Measurements from ENCODE around the gene NHSL2.

The NHSL2 gene

GRCh38 chrX:71913156-71913950 is 2.7 kb downstream of the NHSL2 start:
- H3K79me2 ChIP-seq (ENCODE audit: insufficient read depth, low read length), result no peaks in the 10 kb centered on the region
- H2AFZ ChIP-seq (ENCODE audit: low read depth, low read length), result no peak overlapping the region
- DNase-seq, result no peak
- no peaks in the 10 kb centered on the region for H3K4me1 ChIP-seq (ENCODE audit: insufficient read depth, low read length)
- no peak overlapping the region for H3K9ac ChIP-seq (ENCODE audit: low read depth, low read length)
- no peak for ATAC-seq (ENCODE audit: insufficient read depth, low read depth)
- no peak overlapping the region for H3K4me2 ChIP-seq (ENCODE audit: insufficient read depth, low read length)
- no peaks in the 10 kb centered on the region for H3K27me3 ChIP-seq (ENCODE audit: insufficient read depth, low read length, poor library complexity)
- H3K4me3 ChIP-seq (ENCODE audit: low read depth in 1 of 2, low read length in 2 of 2), result no peak overlapping the region
- H4K20me1 ChIP-seq (ENCODE audit: insufficient read depth, low read length), result no peaks in the 10 kb centered on the region
- H3K9me3 ChIP-seq (ENCODE audit: insufficient read depth, low read length, severe bottlenecking), result no peaks in the 10 kb centered on the region
- no peak for TF ChIP-seq EZH2 (IDR thresholded peaks at IDR 0.05; ENCODE audit: borderline replicate concordance, low read depth, low read length, severe bottlenecking)
- TF ChIP-seq CTCF (IDR thresholded peaks at IDR 0.05; ENCODE audit: borderline replicate concordance, extremely low read depth, low read length, poor library complexity, severe bottlenecking), result no peak
- no peaks in the 10 kb centered on the region for H3K36me3 ChIP-seq (ENCODE audit: insufficient read depth, low read length)
- no peak overlapping the region for H3K27ac ChIP-seq (ENCODE audit: low read length)

GRCh38 chrX:71917621-71918343 is 7.1 kb downstream of the NHSL2 start:
- Histone ChIP-seq H3K79me2 (ENCODE audit: insufficient read depth, low read length) (no peaks in the 10 kb centered on the region), H3K27me3 (ENCODE audit: insufficient read depth, low read length, poor library complexity) (no peaks in the 10 kb centered on the region), H3K4me1 (ENCODE audit: insufficient read depth, low read length) (no peaks in the 10 kb centered on the region), H3K9me3 (ENCODE audit: insufficient read depth, low read length, severe bottlenecking) (no peaks in the 10 kb centered on the region), H3K4me3 (ENCODE audit: low read depth in 1 of 2, low read length in 2 of 2) (no peak overlapping the region), H3K27ac (ENCODE audit: low read length) (no peak overlapping the region), H3K9ac (ENCODE audit: low read depth, low read length) (no peak overlapping the region), H3K4me2 (ENCODE audit: insufficient read depth, low read length) (no peak overlapping the region), H3K36me3 (ENCODE audit: insufficient read depth, low read length) (no peaks in the 10 kb centered on the region), H4K20me1 (ENCODE audit: insufficient read depth, low read length) (no peaks in the 10 kb centered on the region), H2AFZ (ENCODE audit: low read depth, low read length) (no peak overlapping the region)
- no peak for ATAC-seq (ENCODE audit: insufficient read depth, low read depth)
- no peak for DNase-seq
- TF ChIP-seq EZH2 (IDR thresholded peaks at IDR 0.05; ENCODE audit: borderline replicate concordance, low read depth, low read length, severe bottlenecking) (no peak), CTCF (IDR thresholded peaks at IDR 0.05; ENCODE audit: borderline replicate concordance, extremely low read depth, low read length, poor library complexity, severe bottlenecking) (no peak)

GRCh38 chrX:71919431-71919830 is 8.8 kb downstream of the NHSL2 start:
- H3K27me3 ChIP-seq (ENCODE audit: insufficient read depth, low read length, poor library complexity), result no peaks in the 10 kb centered on the region
- TF ChIP-seq EZH2 (IDR thresholded peaks at IDR 0.05; ENCODE audit: borderline replicate concordance, low read depth, low read length, severe bottlenecking) (no peak), CTCF (IDR thresholded peaks at IDR 0.05; ENCODE audit: borderline replicate concordance, extremely low read depth, low read length, poor library complexity, severe bottlenecking) (no peak)
- no peak overlapping the region for H3K4me3 ChIP-seq (ENCODE audit: low read depth in 1 of 2, low read length in 2 of 2)
- no peaks in the 10 kb centered on the region for H3K36me3 ChIP-seq (ENCODE audit: insufficient read depth, low read length)
- DNase-seq (no peak), ATAC-seq (ENCODE audit: insufficient read depth, low read depth) (no peak)
- no peak overlapping the region for H3K27ac ChIP-seq (ENCODE audit: low read length)
- no peak overlapping the region for H3K9ac ChIP-seq (ENCODE audit: low read depth, low read length)
- no peak overlapping the region for H3K4me2 ChIP-seq (ENCODE audit: insufficient read depth, low read length)
- H4K20me1 ChIP-seq (ENCODE audit: insufficient read depth, low read length), result no peaks in the 10 kb centered on the region
- no peaks in the 10 kb centered on the region for H3K79me2 ChIP-seq (ENCODE audit: insufficient read depth, low read length)
- H3K4me1 ChIP-seq (ENCODE audit: insufficient read depth, low read length), result no peaks in the 10 kb centered on the region
- no peaks in the 10 kb centered on the region for H3K9me3 ChIP-seq (ENCODE audit: insufficient read depth, low read length, severe bottlenecking)
- H2AFZ ChIP-seq (ENCODE audit: low read depth, low read length), result no peak overlapping the region

Data from DND-41 (cell line).